K562 (cell line): ENCODE data around the gene HMOX1. TPM values are rescaled to one million over a fixed set of nuclear protein-coding genes. Genes with fewer than 3 reads are reported as not detected.

Experiments
- ATAC-seq: fragments of 200-7000 bp; cut with Tn5 transposase; 3 replicates; pipeline ENCODE4 v1.9.1; 2020; ENCODE audit warnings: moderate library complexity
- BruUV-seq: library from RNA; stranded (reverse); fragments of 400-500 nt; replicated peaks from 2 replicates; lab custom pipeline; 2021; lab: Mats Ljungman, UMichigan
- CTCF ChIA-PET: fragments of 300-600 bp; formaldehyde crosslinking; extraction: SDS; loops from one replicate; lab custom pipeline; 2021; ENCODE audit warnings: low intra/inter-chr PET ratio; lab: Yijun Ruan, JAX
- POLR2A ChIA-PET: fragments of 300-600, 350-650 bp; sonication (Branson Sonifier 250); formaldehyde crosslinking; extraction: SDS; loops from one replicate; lab custom pipeline; 2021; ENCODE audit warnings: antibody characterized with exemption, inconsistent platforms; lab: Yijun Ruan, JAX
- DNase-seq, 4 experiments: peaks; one replicate each; pipeline versions ENCODE4 v3.0.0 to v3.0.0-alpha.2; 2011 to 2018; ENCODE audit warnings: low spot score in 3 of 4, mixed read lengths in 3 of 4; ENCODE audit errors: extremely low read depth in 1 of 4
- FAIRE-seq: peaks from 2 replicates; lab custom pipeline; 2011; peaks lifted over from hg19 to GRCh38; lab: Jason Lieb, UNC
- H2AFZ ChIP-seq: 2 replicates; pipeline ENCODE4 v1.6.0; 2011; ENCODE audit warnings: low read depth, low read length, control low read depth, inconsistent platforms
- H3K27ac ChIP-seq: fragments of 200-600 bp; 3 replicates; pipeline ENCODE4 v1.8.0; 2011; ENCODE audit warnings: low read depth, mild to moderate bottlenecking, control low read depth, inconsistent platforms, low read length, moderate library complexity, mixed read lengths; ENCODE audit errors: extremely low read depth
- H3K27me3 ChIP-seq, 2 experiments: fragments of 300-600 bp in 1 of 2; 2 replicates in 1 of 2; 3 replicates in 1 of 2; pipeline versions ENCODE4 v1.6.0 to v1.8.0; 2011; ENCODE audit warnings: inconsistent platforms in 2 of 2, low read length in 2 of 2, mild to moderate bottlenecking in 1 of 2, mixed read lengths in 1 of 2, moderate library complexity in 1 of 2; ENCODE audit not compliant: control insufficient read depth in 2 of 2, insufficient read depth in 2 of 2
- H3K36me3 ChIP-seq: fragments of 300-600 bp; 3 replicates; pipeline ENCODE4 v1.8.0; 2011; ENCODE audit warnings: mild to moderate bottlenecking, low read length, inconsistent platforms; ENCODE audit not compliant: control insufficient read depth, insufficient read depth
- H3K4me1 ChIP-seq, 2 experiments: fragments of 200-600 bp in 1 of 2; replicated peaks in 1 of 2; 2 replicates in 1 of 2; 3 replicates in 1 of 2; pipeline versions ENCODE4 v1.5.1 to v1.8.0; 2011; ENCODE audit warnings: inconsistent platforms in 2 of 2, low read length in 2 of 2, mild to moderate bottlenecking in 1 of 2, mixed read lengths in 1 of 2, moderate library complexity in 1 of 2; ENCODE audit not compliant: control insufficient read depth in 2 of 2, insufficient read depth in 2 of 2
- H3K4me2 ChIP-seq: 2 replicates; pipeline ENCODE4 v1.6.1; 2011; ENCODE audit warnings: low read length, control low read depth, inconsistent platforms, mixed read lengths; ENCODE audit not compliant: insufficient read depth
- H3K4me3 ChIP-seq: fragments of 200-600 bp; sonication (generic), shearing (Covaris generic); 2 replicates; pipeline ENCODE4 v1.5.1; 2016; ENCODE audit warnings: control low read depth, inconsistent platforms
- H3K79me2 ChIP-seq: fragments of 200-600 bp; 3 replicates; pipeline ENCODE4 v1.8.0; 2011; ENCODE audit warnings: low read length, inconsistent platforms; ENCODE audit not compliant: control insufficient read depth, insufficient read depth
- H3K9ac ChIP-seq, 2 experiments: 2 replicates each; pipeline versions ENCODE4 v1.6.0 to v1.6.1; 2011; ENCODE audit warnings: low read depth in 2 of 2, low read length in 2 of 2, control low read depth in 1 of 2, inconsistent platforms in 1 of 2, mild to moderate bottlenecking in 1 of 2, mixed read lengths in 1 of 2; ENCODE audit not compliant: insufficient read depth in 1 of 2
- H3K9me1 ChIP-seq: one replicate; pipeline ENCODE4 v1.6.0; 2011; ENCODE audit warnings: inconsistent platforms, mild to moderate bottlenecking, low read length, moderate library complexity; ENCODE audit not compliant: control insufficient read depth, insufficient read depth
- H3K9me3 ChIP-seq: replicated peaks from 2 replicates; pipeline ENCODE4 v1.5.1; 2011; ENCODE audit warnings: low read depth, low read length, inconsistent platforms; ENCODE audit not compliant: control insufficient read depth, insufficient read depth
- H4K20me1 ChIP-seq: replicated peaks from 2 replicates; pipeline ENCODE4 v1.6.1; 2011; ENCODE audit warnings: low read length, inconsistent platforms, mixed read lengths; ENCODE audit not compliant: control insufficient read depth, insufficient read depth
- AFF1 ChIP-seq, 2 experiments: fragments of 450-650 bp; IDR thresholded peaks; 2 replicates each; pipeline ENCODE4 v1.6.1; 2018; ENCODE audit warnings: mild to moderate bottlenecking in 2 of 2, low read depth in 1 of 2; ENCODE audit not compliant: partially characterized antibody in 2 of 2
- CEBPB ChIP-seq: fragments of 450-650 bp; IDR thresholded peaks from 2 replicates; pipeline ENCODE4 v1.6.1; 2016; ENCODE audit warnings: missing genetic modification characterization, missing compliant biosample characterization
- ZNF3 ChIP-seq: fragments of 250-450 bp; sonication (Bioruptor Pico); IDR thresholded peaks from 2 replicates; pipeline ENCODE4 v1.5.0; 2021; ENCODE audit warnings: mild to moderate bottlenecking, moderate library complexity
- WGBS: fragments of 100-300 bp; shearing (Covaris generic); methylation state at CpG from one replicate; pipeline ENCODE4 v1.1.6; 2016; ENCODE audit warnings: low coverage, mixed read lengths; ENCODE audit not compliant: insufficient coverage; ENCODE audit errors: missing lambda C conversion rate; 5-methylcytosine and 5-hydroxymethylcytosine counted together
- in situ Hi-C: fragments of 300-500 bp; cut with MboI; formaldehyde crosslinking; loops from 4 replicates; pipeline ENCODE4 v1.15.0; 2018; ENCODE audit warnings: inconsistent platforms, mixed read lengths
- intact Hi-C: fragments of 100-400 bp; cut with micrococcal nuclease; formaldehyde crosslinking; loops from 2 replicates; pipeline ENCODE4 v1.14.2; 2022
- polyA plus RNA-seq, 8 experiments: library from polyadenylated mRNA; depleted of rRNA in 4 of 8; stranded (reverse) in 5 of 8; unstranded in 3 of 8; fragments of >200 nt; fragmentation: Nextera tagmentation in 2 of 8; fragmentation: Illumina TruSeq in 1 of 8; extraction: Ambion mirVana in 2 of 8; extraction: Trizol in 1 of 8; gene quantifications; 2 replicates each; pipeline versions ENCODE4 v1.2.1 to v1.2.3, GENCODE V29; 2011 to 2014; ENCODE audit warnings: inconsistent platforms in 1 of 8, missing spikeins in 1 of 8
- total RNA-seq, 7 experiments: library from RNA; depleted of rRNA in 6 of 7; stranded (reverse); fragments of >200 nt in 6 of 7; fragmentation: Illumina TruSeq in 2 of 7; extraction: Trizol in 2 of 7; gene quantifications; 2 replicates each; pipeline versions ENCODE4 v1.2.1 to v1.2.3, GENCODE V29; 2011 to 2021; ENCODE audit warnings: low replicate concordance in 1 of 7

Gene HMOX1
- total and polyA plus RNA-seq, 9 of the 15 experiments (the other 6 are each of a cell fraction or from before 2014, with no cell fraction given), result not detected

DNA sequence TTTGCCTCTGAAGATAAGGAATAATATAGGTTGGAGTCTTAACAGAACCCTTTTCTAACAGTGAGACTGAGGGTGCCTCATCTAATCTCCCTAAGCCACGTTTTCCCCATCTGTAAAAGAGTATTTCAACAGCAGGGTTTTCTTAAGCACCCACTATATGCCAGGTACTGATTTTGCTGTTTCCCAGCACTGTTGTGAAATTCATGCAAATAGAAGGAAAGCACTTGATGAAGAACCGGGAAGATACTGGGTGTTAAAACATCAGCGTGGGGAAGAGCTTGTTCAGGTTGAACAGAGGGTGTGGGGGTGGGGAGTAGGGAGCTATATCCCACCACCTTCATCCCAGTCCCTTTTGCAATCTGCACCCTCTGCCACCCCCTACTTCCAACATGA lies 2.8 kb downstream of the HMOX1 start:
- no peaks in the 10 kb centered on the region for H3K79me2 ChIP-seq
- H3K4me2 ChIP-seq, result no peak overlapping the region
- ChIA-PET POLR2A (interaction anchor here (3.6 kb wide), 1 partner anchor 15 kb away, joined by 14 read pairs; no protein-coding TSS in a partner anchor), CTCF (no interaction called here)
- H3K4me1 ChIP-seq, result peaks cover under 1 to 13% of the 10 kb centered on the region in 2 experiments; a peak in 4 of 5 replicates
- no peaks in the 10 kb centered on the region for H3K9me3 ChIP-seq
- no peak overlapping the region for H2AFZ ChIP-seq
- no peak overlapping the region for H3K9ac ChIP-seq
- FAIRE-seq (no peak), DNase-seq (no peak), ATAC-seq (no peak)
- no peaks in the 10 kb centered on the region for H4K20me1 ChIP-seq
- H3K36me3 ChIP-seq, result no peaks in the 10 kb centered on the region
- TF ChIP-seq ZNF3, result no peak
- TF ChIP-seq AFF1 (IDR thresholded peaks at IDR 0.05; ENCODE audit: low read depth in 1 of 2, partially characterized antibody in 2 of 2), result peak in 1 of 2 experiments; percentile 7
- TF ChIP-seq CEBPB, result peak; percentile 35
- no peaks in the 10 kb centered on the region for H3K9me1 ChIP-seq
- no peaks in the 10 kb centered on the region for H3K27me3 ChIP-seq
- H3K27ac ChIP-seq, result no peak overlapping the region
- in situ Hi-C loops, result no loop called here
- H3K4me3 ChIP-seq, result no peak overlapping the region
- 6% methylated on average over 3 of the region's 3 CpGs for WGBS
- intact Hi-C loops, result no loop called here
- no TSS peak for BruUV-seq
